Ectodermal cell (in vitro differentiated cells): ENCODE measurements around the gene CFAP300.

Source experiments
- H3K27ac ChIP-seq: 2 replicates; pipeline ENCODE4 v1.7.0; 2013; ENCODE audit warnings: mild to moderate bottlenecking, low read depth, low read length; ENCODE audit not compliant: insufficient read depth, poor library complexity, severe bottlenecking
- H3K27me3 ChIP-seq: 2 replicates; pipeline ENCODE4 v1.7.0; 2013; ENCODE audit warnings: mild to moderate bottlenecking, low read length; ENCODE audit not compliant: insufficient read depth, control insufficient read depth, poor library complexity, severe bottlenecking
- H3K36me3 ChIP-seq: one replicate; pipeline ENCODE4 v1.7.0; 2013; ENCODE audit warnings: low read length; ENCODE audit not compliant: control insufficient read depth, insufficient read depth
- H3K4me1 ChIP-seq: one replicate; pipeline ENCODE4 v1.7.0; 2013; ENCODE audit warnings: low read length; ENCODE audit not compliant: control insufficient read depth, insufficient read depth
- H3K4me3 ChIP-seq: 2 replicates; pipeline ENCODE4 v1.7.0; 2013; ENCODE audit warnings: low read depth, low read length, control low read depth; ENCODE audit not compliant: insufficient read depth
- H3K9me3 ChIP-seq: 2 replicates; pipeline ENCODE4 v1.7.0; 2013; ENCODE audit warnings: mild to moderate bottlenecking, low read length, moderate library complexity; ENCODE audit not compliant: control insufficient read depth
- WGBS, 2 experiments: methylation state at CpG; one replicate each; pipeline ENCODE4 v1.1.7; 2013; ENCODE audit warnings: missing lambda C conversion rate in 2 of 2; 5-methylcytosine and 5-hydroxymethylcytosine counted together

Gene CFAP300

GRCh38 chr11:102120437-102120973 lies 73.3 kb downstream of the CFAP300 start:
- peaks cover 8% of the 10 kb centered on the region for H3K36me3 ChIP-seq
- 42 to 55% methylated on average over 2 to 3 of the region's 3 CpGs for WGBS, 2 experiments
- no peaks in the 10 kb centered on the region for H3K9me3 ChIP-seq
- H3K27me3 ChIP-seq, result peaks cover 7% of the 10 kb centered on the region
- peak overlapping the region; percentile 72 for H3K27ac ChIP-seq
- H3K4me1 ChIP-seq, result peaks cover 35% of the 10 kb centered on the region
- no peak overlapping the region for H3K4me3 ChIP-seq

GRCh38 chr11:102121329-102121728 lies 74.1 kb downstream of the CFAP300 start:
- Histone ChIP-seq H3K4me3 (no peak overlapping the region), H3K27ac (no peak overlapping the region), H3K36me3 (peaks cover 14% of the 10 kb centered on the region), H3K9me3 (no peaks in the 10 kb centered on the region), H3K4me1 (peaks cover 27% of the 10 kb centered on the region), H3K27me3 (peaks cover 7% of the 10 kb centered on the region)
- 89 to 91% methylated on average over 2 of the region's 2 CpGs for WGBS, 2 experiments
